Measurements from ENCODE around the gene THTPA.
A peak's percentile ranks its signal among the peaks of the same experiment; 100 is the strongest.
"Not testable (repeated sequence)": the region's sequence is repeated elsewhere in the genome, so short reads cannot be mapped to it uniquely, and the experiment has no call there.

Gene THTPA

DNA sequence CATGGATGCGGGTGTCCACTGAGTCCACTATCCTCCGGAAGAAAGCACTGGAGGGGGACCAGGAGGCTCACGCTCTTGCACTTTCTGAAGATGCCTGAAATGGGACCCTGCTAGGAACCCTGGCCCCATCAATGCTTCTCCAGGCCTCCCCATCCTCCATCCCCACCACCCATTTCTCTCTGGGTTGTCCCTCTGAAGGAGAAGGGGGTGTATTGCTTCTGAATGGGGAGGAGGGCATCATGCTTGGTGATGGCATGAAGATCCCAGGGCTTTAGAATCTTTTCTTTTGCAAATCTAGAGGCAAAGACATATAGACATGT lies 23.2 kb downstream of the THTPA start:
- Histone ChIP-seq H3K79me2 (ENCODE audit: control insufficient read depth, insufficient read depth, low read length, unreplicated experiment) (no peaks in the 10 kb centered on the region), H2AFZ (ENCODE audit: low read length, unreplicated experiment) (no peak overlapping the region), H3K4me3 (ENCODE audit: low read depth, low read length) (no peak overlapping the region), H3K36me3 (ENCODE audit: insufficient read depth, low read length) (no peaks in the 10 kb centered on the region), H3K4me1 (ENCODE audit: control insufficient read depth, insufficient read depth, low read length, unreplicated experiment) (no peaks in the 10 kb centered on the region), H3K27me3 (ENCODE audit: insufficient read depth, low read length) (peaks cover 50% of the 10 kb centered on the region), H3K27ac (ENCODE audit: low read depth, low read length) (no peak overlapping the region)

DNA sequence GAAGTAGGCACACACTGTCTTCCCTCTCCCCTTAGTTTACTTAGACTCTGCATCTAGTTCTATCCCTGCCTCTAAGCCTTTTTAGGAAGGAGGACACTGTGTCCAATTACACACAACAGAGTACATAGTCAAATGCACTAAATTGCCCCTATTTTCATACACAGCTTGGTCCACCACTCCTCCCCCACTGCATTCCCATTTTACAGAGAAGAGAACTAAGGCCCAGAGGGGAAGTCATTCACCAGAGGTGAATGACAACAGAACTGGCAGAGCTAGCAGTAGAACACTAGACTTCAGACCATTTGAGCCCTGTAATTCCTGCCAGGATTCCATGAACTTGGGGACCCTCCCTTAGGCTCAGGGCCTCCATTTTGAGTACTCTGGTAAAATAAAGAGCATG lies 23.7 kb downstream of the THTPA start:
- no peaks in the 10 kb centered on the region for H3K4me1 ChIP-seq (ENCODE audit: control insufficient read depth, insufficient read depth, low read length, unreplicated experiment)
- H3K27me3 ChIP-seq (ENCODE audit: insufficient read depth, low read length): peaks cover 50% of the 10 kb centered on the region
- no peaks in the 10 kb centered on the region for H3K79me2 ChIP-seq (ENCODE audit: control insufficient read depth, insufficient read depth, low read length, unreplicated experiment)
- H3K36me3 ChIP-seq (ENCODE audit: insufficient read depth, low read length): no peaks in the 10 kb centered on the region
- H2AFZ ChIP-seq (ENCODE audit: low read length, unreplicated experiment): no peak overlapping the region
- no peak overlapping the region for H3K27ac ChIP-seq (ENCODE audit: low read depth, low read length)
- no peak overlapping the region for H3K4me3 ChIP-seq (ENCODE audit: low read depth, low read length)

DNA sequence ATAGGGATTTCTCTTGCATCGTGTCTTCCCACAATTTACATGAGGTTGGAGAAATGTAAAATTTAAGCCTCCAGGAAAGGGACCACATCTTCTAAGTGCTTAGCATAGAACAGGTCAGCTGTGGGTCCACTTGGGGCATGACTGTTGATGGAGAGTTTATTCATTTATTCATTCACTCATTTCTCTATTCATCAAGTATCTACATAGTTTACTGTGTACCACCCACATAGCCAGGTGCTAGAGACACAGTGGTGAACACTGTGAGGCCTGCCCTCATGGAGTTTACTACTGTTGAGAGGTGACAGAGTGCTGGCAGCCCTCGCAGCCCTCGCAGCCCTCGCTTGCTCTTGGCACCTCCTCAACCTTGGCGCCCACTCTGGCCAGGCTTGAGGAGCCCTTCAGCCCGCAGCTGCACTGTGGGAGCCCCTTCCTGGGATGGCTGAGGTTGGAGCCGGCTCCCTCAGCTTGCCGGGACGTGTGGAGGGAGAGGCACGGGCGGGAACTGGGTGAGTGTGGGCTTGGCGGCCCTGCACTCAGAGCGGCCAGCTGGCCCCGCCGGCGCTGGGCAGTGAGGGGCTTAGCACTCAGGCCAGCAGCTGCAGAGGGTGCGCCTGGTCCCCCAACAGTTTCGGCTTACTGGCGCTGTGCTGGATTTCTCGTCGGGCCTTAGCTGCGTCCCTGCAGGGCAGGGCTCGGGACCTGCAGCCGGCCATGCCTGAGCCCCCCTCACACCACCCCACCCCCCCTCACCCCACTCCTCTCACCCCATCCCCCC lies 24.3 kb downstream of the THTPA start:
- H3K27ac ChIP-seq (ENCODE audit: low read depth, low read length): no peak overlapping the region
- H2AFZ ChIP-seq (ENCODE audit: low read length, unreplicated experiment): no peak overlapping the region
- peaks cover 50% of the 10 kb centered on the region for H3K27me3 ChIP-seq (ENCODE audit: insufficient read depth, low read length)
- no peaks in the 10 kb centered on the region for H3K79me2 ChIP-seq (ENCODE audit: control insufficient read depth, insufficient read depth, low read length, unreplicated experiment)
- H3K36me3 ChIP-seq (ENCODE audit: insufficient read depth, low read length): no peaks in the 10 kb centered on the region
- no peak overlapping the region for H3K4me3 ChIP-seq (ENCODE audit: low read depth, low read length)
- H3K4me1 ChIP-seq (ENCODE audit: control insufficient read depth, insufficient read depth, low read length, unreplicated experiment): no peaks in the 10 kb centered on the region

DNA sequence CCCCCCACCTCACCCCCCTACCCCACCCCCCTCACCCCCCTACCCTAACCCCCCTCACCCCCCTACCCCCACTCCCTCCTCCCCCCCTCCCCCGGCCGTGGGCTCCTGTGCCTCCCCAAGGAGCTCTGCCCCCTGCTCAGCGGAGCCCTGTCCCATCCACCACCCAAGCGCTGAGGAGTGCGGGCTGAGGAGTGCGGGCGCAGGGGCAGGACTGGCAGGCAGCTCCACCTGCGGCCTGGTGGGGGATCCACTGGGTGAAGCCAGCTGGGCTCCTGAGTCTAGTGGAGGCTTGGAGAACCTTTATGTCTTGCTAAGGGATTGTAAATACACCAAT lies 24.8 kb downstream of the THTPA start:
- H3K27me3 ChIP-seq (ENCODE audit: insufficient read depth, low read length): peaks cover 50% of the 10 kb centered on the region
- no peaks in the 10 kb centered on the region for H3K4me1 ChIP-seq (ENCODE audit: control insufficient read depth, insufficient read depth, low read length, unreplicated experiment)
- no peak overlapping the region for H3K4me3 ChIP-seq (ENCODE audit: low read depth, low read length)
- H3K79me2 ChIP-seq (ENCODE audit: control insufficient read depth, insufficient read depth, low read length, unreplicated experiment): no peaks in the 10 kb centered on the region
- no peak overlapping the region for H2AFZ ChIP-seq (ENCODE audit: low read length, unreplicated experiment)
- no peak overlapping the region for H3K27ac ChIP-seq (ENCODE audit: low read depth, low read length)
- no peaks in the 10 kb centered on the region for H3K36me3 ChIP-seq (ENCODE audit: insufficient read depth, low read length)

DNA sequence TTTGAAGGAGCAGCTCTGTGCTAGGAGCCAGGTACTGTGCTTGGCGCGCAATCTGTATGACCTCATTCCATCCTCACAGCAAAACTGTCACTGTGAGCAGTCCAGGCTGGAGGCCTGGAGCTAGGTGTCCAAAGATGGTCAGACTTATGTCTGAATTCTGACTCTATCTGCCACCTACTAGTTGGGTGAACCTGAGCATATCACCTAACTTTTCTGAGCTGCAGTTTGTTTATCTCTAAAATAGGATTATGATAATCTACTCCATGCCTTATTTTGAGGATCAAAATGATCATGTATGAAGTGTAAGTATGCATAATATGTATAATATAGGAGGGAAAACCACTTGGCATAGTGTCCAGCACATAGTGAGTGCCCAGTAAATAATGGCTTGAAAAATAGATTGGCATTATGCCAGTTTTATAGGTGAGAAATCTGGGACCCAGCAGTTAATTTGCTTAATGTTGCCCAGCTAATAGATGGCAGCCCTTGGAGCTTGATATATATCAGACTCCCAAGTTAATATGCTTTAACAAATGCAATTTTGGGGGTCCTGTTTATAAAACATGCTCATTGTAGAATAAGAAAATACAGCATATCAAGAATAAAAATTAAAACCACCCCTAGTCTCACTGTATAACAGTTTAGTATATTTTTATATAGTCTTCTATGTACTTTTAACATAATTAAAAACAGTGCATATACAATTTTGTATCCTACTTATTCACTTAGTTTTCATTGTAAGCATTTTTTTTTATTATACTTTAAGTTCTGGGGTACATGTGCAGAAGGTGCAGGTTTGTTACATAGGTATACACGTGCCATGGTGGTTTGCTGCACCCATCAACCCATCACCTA lies 27.1 kb downstream of the THTPA start:
- no peaks in the 10 kb centered on the region for H3K36me3 ChIP-seq (ENCODE audit: insufficient read depth, low read length)
- no peaks in the 10 kb centered on the region for H3K4me1 ChIP-seq (ENCODE audit: control insufficient read depth, insufficient read depth, low read length, unreplicated experiment)
- peaks cover 30% of the 10 kb centered on the region for H3K27me3 ChIP-seq (ENCODE audit: insufficient read depth, low read length)
- no peak overlapping the region for H2AFZ ChIP-seq (ENCODE audit: low read length, unreplicated experiment)
- H3K4me3 ChIP-seq (ENCODE audit: low read depth, low read length): no peak overlapping the region
- no peaks in the 10 kb centered on the region for H3K79me2 ChIP-seq (ENCODE audit: control insufficient read depth, insufficient read depth, low read length, unreplicated experiment)
- no peak overlapping the region for H3K27ac ChIP-seq (ENCODE audit: low read depth, low read length)

DNA sequence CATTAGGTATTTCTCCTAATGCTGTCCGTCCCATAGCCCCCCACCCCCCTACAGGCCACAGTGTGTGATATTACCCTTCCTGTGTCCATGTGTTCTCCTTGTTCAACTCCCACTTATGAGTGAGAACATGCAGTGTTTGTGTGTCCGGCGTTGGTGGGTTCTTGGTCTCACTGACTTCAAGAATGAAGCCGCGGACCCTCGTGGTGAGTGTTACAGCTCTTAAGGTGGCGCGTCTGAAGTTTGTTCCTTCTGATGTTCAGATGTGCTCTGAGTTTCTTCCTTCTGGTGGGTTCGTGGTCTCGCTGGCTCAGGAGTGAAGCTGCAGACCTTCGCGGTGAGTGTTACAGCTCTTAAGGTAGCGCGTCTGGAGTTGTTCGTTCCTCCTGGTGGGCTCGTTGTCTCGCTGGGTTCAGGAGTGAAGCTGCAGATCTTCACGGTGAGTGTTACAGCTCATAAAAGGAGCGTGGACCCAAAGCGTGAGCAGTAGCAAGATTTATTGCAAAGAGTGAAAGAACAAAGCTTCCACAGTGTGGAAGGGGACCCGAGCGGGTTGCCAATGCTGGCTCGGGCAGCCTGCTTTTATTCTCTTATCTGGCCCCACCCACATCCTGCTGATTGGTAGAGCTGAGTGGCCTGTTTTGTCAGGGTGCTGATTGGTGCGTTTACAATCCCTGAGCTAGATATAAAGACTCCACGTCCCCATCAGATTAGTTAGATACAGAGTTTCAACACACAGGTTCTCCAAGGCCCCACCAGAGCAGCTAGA lies 27.9 kb downstream of the THTPA start:
- not testable (repeated sequence) for H3K4me3 ChIP-seq (ENCODE audit: low read depth, low read length); H3K79me2 ChIP-seq (ENCODE audit: control insufficient read depth, insufficient read depth, low read length, unreplicated experiment); H3K36me3 ChIP-seq (ENCODE audit: insufficient read depth, low read length); H2AFZ ChIP-seq (ENCODE audit: low read length, unreplicated experiment); H3K4me1 ChIP-seq (ENCODE audit: control insufficient read depth, insufficient read depth, low read length, unreplicated experiment); H3K27ac ChIP-seq (ENCODE audit: low read depth, low read length)
- peaks cover 22% of the 10 kb centered on the region for H3K27me3 ChIP-seq (ENCODE audit: insufficient read depth, low read length)

DNA sequence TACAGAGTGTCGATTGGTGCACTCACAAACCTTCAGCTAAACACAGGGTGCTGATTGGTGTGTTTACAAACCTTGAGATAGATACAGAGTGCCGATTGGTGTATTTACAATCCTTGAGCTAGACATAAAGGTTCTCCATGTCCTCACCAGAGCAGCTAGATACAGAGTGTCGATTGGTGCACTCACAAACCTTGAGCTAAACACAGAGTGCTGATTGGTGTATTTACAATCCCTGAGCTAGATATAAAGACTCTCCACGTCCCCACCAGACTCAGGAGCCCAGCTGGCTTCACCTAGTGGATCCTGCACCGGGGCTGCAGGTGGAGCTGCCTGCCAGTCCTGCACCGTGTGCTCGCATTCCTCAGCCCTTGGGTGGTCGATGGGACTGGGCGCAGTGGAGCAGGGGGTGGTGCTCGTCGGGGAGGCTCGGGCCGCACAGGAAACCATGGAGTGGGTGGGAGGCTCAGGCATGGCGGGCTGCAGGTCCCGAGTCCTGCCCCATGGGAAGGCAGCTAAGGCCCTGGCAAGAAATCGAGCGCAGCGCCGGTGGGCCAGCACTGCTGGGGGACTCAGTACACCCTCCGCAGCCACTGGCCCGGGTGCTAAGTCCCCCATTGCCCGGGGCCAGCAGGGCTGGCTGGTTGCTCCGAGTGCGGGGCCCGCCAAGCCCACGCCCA lies 28.6 kb downstream of the THTPA start:
- not testable (repeated sequence) for H3K79me2 ChIP-seq (ENCODE audit: control insufficient read depth, insufficient read depth, low read length, unreplicated experiment); H3K27ac ChIP-seq (ENCODE audit: low read depth, low read length)
- H3K27me3 ChIP-seq (ENCODE audit: insufficient read depth, low read length): peaks cover 16% of the 10 kb centered on the region

DNA sequence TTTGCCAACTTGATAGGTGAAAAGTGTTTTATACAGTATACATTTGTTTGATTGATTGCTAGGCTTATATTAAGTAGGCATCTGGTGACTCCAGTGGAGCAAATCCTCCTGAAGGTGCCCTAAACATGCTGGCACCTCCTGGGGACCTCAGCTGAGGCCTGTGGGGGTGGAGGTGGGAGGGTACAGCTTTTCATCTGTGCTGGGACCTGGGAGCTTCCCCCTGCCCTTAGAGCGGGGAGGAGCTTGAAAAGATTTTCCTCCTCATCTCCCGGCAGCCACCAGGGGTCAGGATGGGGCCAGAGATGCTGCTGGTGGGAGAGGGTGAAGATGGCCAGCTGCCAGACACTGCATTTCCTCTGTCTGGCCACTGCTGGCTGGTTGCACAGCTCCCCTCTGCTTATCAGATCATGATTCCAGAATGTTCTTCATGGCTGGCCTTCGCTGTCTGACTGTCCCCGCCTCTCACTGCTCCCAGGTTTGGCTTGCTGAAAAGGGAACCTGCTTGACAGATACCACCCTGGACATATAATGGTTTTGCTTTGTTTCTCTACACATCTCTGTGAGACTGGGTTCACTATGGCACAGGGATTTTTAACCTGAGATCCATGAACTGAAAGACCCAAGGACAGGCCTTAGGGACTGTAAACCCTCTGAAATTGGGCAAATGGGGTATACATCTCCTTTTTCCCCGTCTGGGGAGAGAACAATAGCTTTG lies 33.0 kb downstream of the THTPA start:
- H3K27me3 ChIP-seq (ENCODE audit: insufficient read depth, low read length): peaks cover 8% of the 10 kb centered on the region

More for the DNA sequence above, 28.6 kb downstream of the THTPA start:
- not testable (repeated sequence) for H3K4me3 ChIP-seq (ENCODE audit: low read depth, low read length); H2AFZ ChIP-seq (ENCODE audit: low read length, unreplicated experiment); H3K4me1 ChIP-seq (ENCODE audit: control insufficient read depth, insufficient read depth, low read length, unreplicated experiment); H3K36me3 ChIP-seq (ENCODE audit: insufficient read depth, low read length)

DNA sequence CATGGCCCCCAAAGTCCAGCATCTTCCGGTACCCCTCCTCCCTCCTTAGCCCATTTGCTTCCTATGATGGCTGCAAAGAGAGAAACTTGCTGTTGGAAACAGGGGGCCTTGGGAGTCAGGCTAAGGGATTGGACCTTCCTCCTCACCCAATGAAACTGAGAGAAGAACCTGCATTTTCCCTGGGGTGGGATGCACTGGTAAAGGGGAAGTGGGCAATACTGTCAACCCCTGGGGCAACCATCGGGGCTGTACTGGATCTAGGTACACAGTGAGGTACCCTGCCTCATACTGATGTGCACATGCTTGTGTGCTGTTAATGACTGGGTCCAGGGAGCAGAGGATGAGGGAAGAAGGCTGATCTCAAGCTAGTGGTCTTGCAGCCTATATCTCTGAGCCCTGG lies 33.5 kb downstream of the THTPA start:
- no peaks in the 10 kb centered on the region for H3K4me1 ChIP-seq (ENCODE audit: control insufficient read depth, insufficient read depth, low read length, unreplicated experiment)
- H3K27ac ChIP-seq (ENCODE audit: low read depth, low read length): no peak overlapping the region
- no peak overlapping the region for H2AFZ ChIP-seq (ENCODE audit: low read length, unreplicated experiment)
- no peaks in the 10 kb centered on the region for H3K36me3 ChIP-seq (ENCODE audit: insufficient read depth, low read length)
- no peak overlapping the region for H3K4me3 ChIP-seq (ENCODE audit: low read depth, low read length)
- H3K27me3 ChIP-seq (ENCODE audit: insufficient read depth, low read length): peaks cover 10% of the 10 kb centered on the region
- H3K79me2 ChIP-seq (ENCODE audit: control insufficient read depth, insufficient read depth, low read length, unreplicated experiment): no peaks in the 10 kb centered on the region

More for the DNA sequence above, 33.0 kb downstream of the THTPA start:
- peak overlapping the region; percentile 65 for H2AFZ ChIP-seq (ENCODE audit: low read length, unreplicated experiment)
- H3K27ac ChIP-seq (ENCODE audit: low read depth, low read length): no peak overlapping the region
- no peak overlapping the region for H3K4me3 ChIP-seq (ENCODE audit: low read depth, low read length)
- no peaks in the 10 kb centered on the region for H3K79me2 ChIP-seq (ENCODE audit: control insufficient read depth, insufficient read depth, low read length, unreplicated experiment)
- no peaks in the 10 kb centered on the region for H3K36me3 ChIP-seq (ENCODE audit: insufficient read depth, low read length)
- no peaks in the 10 kb centered on the region for H3K4me1 ChIP-seq (ENCODE audit: control insufficient read depth, insufficient read depth, low read length, unreplicated experiment)

DNA sequence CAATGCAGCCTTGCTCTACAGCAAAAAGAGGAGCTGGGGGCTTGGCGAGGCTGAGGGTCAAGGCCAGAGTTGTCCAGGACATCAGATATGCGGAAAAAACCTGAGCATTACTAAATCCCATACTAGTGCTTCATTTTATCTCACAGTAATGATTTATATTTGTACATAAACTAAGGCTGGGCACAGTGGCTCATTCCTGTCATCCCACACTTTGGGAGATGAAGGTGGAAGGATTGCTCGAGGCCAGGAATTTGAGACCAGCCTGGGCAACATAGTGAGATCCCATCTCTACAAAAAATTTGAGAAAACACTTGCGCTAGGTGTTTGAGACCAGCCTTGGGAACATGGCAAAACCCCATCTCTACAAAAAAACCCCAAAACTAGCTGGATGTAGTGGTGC lies 34.1 kb downstream of the THTPA start:
- Histone ChIP-seq H3K4me3 (ENCODE audit: low read depth, low read length) (no peak overlapping the region), H3K27me3 (ENCODE audit: insufficient read depth, low read length) (peaks cover 16% of the 10 kb centered on the region), H3K4me1 (ENCODE audit: control insufficient read depth, insufficient read depth, low read length, unreplicated experiment) (no peaks in the 10 kb centered on the region), H3K36me3 (ENCODE audit: insufficient read depth, low read length) (no peaks in the 10 kb centered on the region), H3K27ac (ENCODE audit: low read depth, low read length) (no peak overlapping the region), H3K79me2 (ENCODE audit: control insufficient read depth, insufficient read depth, low read length, unreplicated experiment) (no peaks in the 10 kb centered on the region), H2AFZ (ENCODE audit: low read length, unreplicated experiment) (no peak overlapping the region)

Measured in ACC112 (cell line).